ENCODE results near the gene CES5A.
"Not testable (repeated sequence)": the region's sequence is repeated elsewhere in the genome, so short reads cannot be mapped to it uniquely, and the experiment has no call there.

Gene CES5A

GRCh38 chr16:55832773-55833691 lies 42.1 kb downstream of the CES5A start, which contains the start of gene CES1:
CES1 (minus strand) TSS chr16:55833096; CDS start chr16:55833055, 41 bp downstream.
- H4K12ac ChIP-seq (ENCODE audit: low read depth, low read length) = no peak within 1 kb of the TSS
- H3K9ac ChIP-seq (ENCODE audit: low read length) = no peak within 1 kb of the TSS
- H3K4me1 ChIP-seq (ENCODE audit: control insufficient read depth in 1 of 2, insufficient read depth in 2 of 2, low read length in 2 of 2) = peaks cover 1 to 4% of the 10 kb centered on the region in 2 experiments
- no peaks in the 10 kb centered on the region for H3K36me3 ChIP-seq (ENCODE audit: control insufficient read depth in 1 of 2, insufficient read depth in 2 of 2, low read length in 2 of 2)
- no peak within 1 kb of the TSS for H3K4ac ChIP-seq (ENCODE audit: low read depth, low read length)
- no peak within 1 kb of the TSS for H3K27ac ChIP-seq (ENCODE audit: low read depth, low read length)
- H3K23ac ChIP-seq (ENCODE audit: low read length) = no peak within 1 kb of the TSS
- H4K91ac ChIP-seq (ENCODE audit: low read depth, low read length) = no peak within 1 kb of the TSS
- no peak within 1 kb of the TSS for H3K18ac ChIP-seq (ENCODE audit: low read length)
- DNase-seq = no peak
- WGBS (ENCODE audit: extremely low coverage, insufficient coverage, insufficient read length) = no CpG with 5 or more reads among the region's 30 CpGs
- H3K14ac ChIP-seq (ENCODE audit: low read length) = no peak within 1 kb of the TSS
- no peak within 1 kb of the TSS for H3K4me2 ChIP-seq (ENCODE audit: low read length)
- no peak within 1 kb of the TSS for H2BK120ac ChIP-seq (ENCODE audit: insufficient read depth, low read length, poor library complexity)
- H2AFZ ChIP-seq (ENCODE audit: insufficient read depth, low read length, poor library complexity) = no peak within 1 kb of the TSS
- no peaks in the 10 kb centered on the region for H3K79me1 ChIP-seq (ENCODE audit: low read length)
- H2AK5ac ChIP-seq (ENCODE audit: low read length) = no peak within 1 kb of the TSS
- H3K9me3 ChIP-seq (ENCODE audit: insufficient read depth, low read depth, low read length) = no peaks in the 10 kb centered on the region
- no peak within 1 kb of the TSS for H3K4me3 ChIP-seq (ENCODE audit: low read depth, low read length)
- no peaks in the 10 kb centered on the region for H3K27me3 ChIP-seq (ENCODE audit: insufficient read depth, low read length)
- no peak within 1 kb of the TSS for H2BK12ac ChIP-seq (ENCODE audit: low read length)
- H2BK5ac ChIP-seq (ENCODE audit: low read depth, low read length, poor library complexity) = no peak within 1 kb of the TSS
- H4K8ac ChIP-seq (ENCODE audit: low read depth, low read length) = no peak within 1 kb of the TSS
- H3K79me2 ChIP-seq (ENCODE audit: control insufficient read depth, insufficient read depth, low read length, poor library complexity) = no peaks in the 10 kb centered on the region

GRCh38 chr16:55832425-55832772 lies 42.8 kb downstream of the CES5A start:
- H3K79me1 ChIP-seq (ENCODE audit: low read length) = no peaks in the 10 kb centered on the region
- no peak overlapping the region for H4K8ac ChIP-seq (ENCODE audit: low read depth, low read length)
- H2AK5ac ChIP-seq (ENCODE audit: low read length) = no peak overlapping the region
- no peak overlapping the region for H3K4me2 ChIP-seq (ENCODE audit: low read length)
- H3K23ac ChIP-seq (ENCODE audit: low read length) = no peak overlapping the region
- H3K36me3 ChIP-seq (ENCODE audit: control insufficient read depth in 1 of 2, insufficient read depth in 2 of 2, low read length in 2 of 2) = no peaks in the 10 kb centered on the region
- no peak overlapping the region for H2BK12ac ChIP-seq (ENCODE audit: low read length)
- no peak overlapping the region for H3K4me3 ChIP-seq (ENCODE audit: low read depth, low read length)
- H2BK5ac ChIP-seq (ENCODE audit: low read depth, low read length, poor library complexity) = no peak overlapping the region
- H4K12ac ChIP-seq (ENCODE audit: low read depth, low read length) = no peak overlapping the region
- no peak overlapping the region for H3K18ac ChIP-seq (ENCODE audit: low read length)
- peaks cover 1 to 4% of the 10 kb centered on the region in 2 experiments for H3K4me1 ChIP-seq (ENCODE audit: control insufficient read depth in 1 of 2, insufficient read depth in 2 of 2, low read length in 2 of 2)
- H3K27ac ChIP-seq (ENCODE audit: low read depth, low read length) = no peak overlapping the region
- DNase-seq = no peak
- H3K14ac ChIP-seq (ENCODE audit: low read length) = no peak overlapping the region
- no peak overlapping the region for H2AFZ ChIP-seq (ENCODE audit: insufficient read depth, low read length, poor library complexity)
- no peaks in the 10 kb centered on the region for H3K27me3 ChIP-seq (ENCODE audit: insufficient read depth, low read length)
- no peaks in the 10 kb centered on the region for H3K9me3 ChIP-seq (ENCODE audit: insufficient read depth, low read depth, low read length)
- 100% methylated on average over 1 of the region's 17 CpGs for WGBS (ENCODE audit: extremely low coverage, insufficient coverage, insufficient read length)
- no peak overlapping the region for H3K9ac ChIP-seq (ENCODE audit: low read length)
- no peaks in the 10 kb centered on the region for H3K79me2 ChIP-seq (ENCODE audit: control insufficient read depth, insufficient read depth, low read length, poor library complexity)
- no peak overlapping the region for H4K91ac ChIP-seq (ENCODE audit: low read depth, low read length)
- H3K4ac ChIP-seq (ENCODE audit: low read depth, low read length) = no peak overlapping the region
- H2BK120ac ChIP-seq (ENCODE audit: insufficient read depth, low read length, poor library complexity) = no peak overlapping the region

GRCh38 chr16:55830658-55831294 lies 44.4 kb downstream of the CES5A start:
- H3K9ac ChIP-seq (ENCODE audit: low read length) = no peak overlapping the region
- H3K4me2 ChIP-seq (ENCODE audit: low read length) = no peak overlapping the region
- no peaks in the 10 kb centered on the region for H3K79me1 ChIP-seq (ENCODE audit: low read length)
- no peaks in the 10 kb centered on the region for H3K36me3 ChIP-seq (ENCODE audit: control insufficient read depth in 1 of 2, insufficient read depth in 2 of 2, low read length in 2 of 2)
- no peak for DNase-seq
- WGBS (ENCODE audit: extremely low coverage, insufficient coverage, insufficient read length) = no CpG with 5 or more reads among the region's 6 CpGs
- no peak overlapping the region for H3K23ac ChIP-seq (ENCODE audit: low read length)
- H3K4me3 ChIP-seq (ENCODE audit: low read depth, low read length) = no peak overlapping the region
- H3K18ac ChIP-seq (ENCODE audit: low read length) = no peak overlapping the region
- H3K79me2 ChIP-seq (ENCODE audit: control insufficient read depth, insufficient read depth, low read length, poor library complexity) = no peaks in the 10 kb centered on the region
- no peak overlapping the region for H2BK120ac ChIP-seq (ENCODE audit: insufficient read depth, low read length, poor library complexity)
- no peak overlapping the region for H3K27ac ChIP-seq (ENCODE audit: low read depth, low read length)
- no peak overlapping the region for H4K91ac ChIP-seq (ENCODE audit: low read depth, low read length)
- no peak overlapping the region for H2AFZ ChIP-seq (ENCODE audit: insufficient read depth, low read length, poor library complexity)
- H2AK5ac ChIP-seq (ENCODE audit: low read length) = no peak overlapping the region
- H4K12ac ChIP-seq (ENCODE audit: low read depth, low read length) = no peak overlapping the region
- no peak overlapping the region for H3K4ac ChIP-seq (ENCODE audit: low read depth, low read length)
- H4K8ac ChIP-seq (ENCODE audit: low read depth, low read length) = no peak overlapping the region
- no peak overlapping the region for H2BK12ac ChIP-seq (ENCODE audit: low read length)
- no peak overlapping the region for H3K14ac ChIP-seq (ENCODE audit: low read length)
- peaks cover 0 to 1% of the 10 kb centered on the region in 2 experiments for H3K4me1 ChIP-seq (ENCODE audit: control insufficient read depth in 1 of 2, insufficient read depth in 2 of 2, low read length in 2 of 2)
- no peak overlapping the region for H2BK5ac ChIP-seq (ENCODE audit: low read depth, low read length, poor library complexity)
- H3K9me3 ChIP-seq (ENCODE audit: insufficient read depth, low read depth, low read length) = no peaks in the 10 kb centered on the region
- H3K27me3 ChIP-seq (ENCODE audit: insufficient read depth, low read length) = no peaks in the 10 kb centered on the region

- not testable (repeated sequence) for H3K27me3 ChIP-seq (ENCODE audit: insufficient read depth, low read length); H3K9ac ChIP-seq (ENCODE audit: low read length); H3K4me1 ChIP-seq (ENCODE audit: control insufficient read depth in 1 of 2, insufficient read depth in 2 of 2, low read length in 2 of 2); H3K23ac ChIP-seq (ENCODE audit: low read length); H2AK5ac ChIP-seq (ENCODE audit: low read length); H3K27ac ChIP-seq (ENCODE audit: low read depth, low read length); H2BK5ac ChIP-seq (ENCODE audit: low read depth, low read length, poor library complexity); DNase-seq; H2BK120ac ChIP-seq (ENCODE audit: insufficient read depth, low read length, poor library complexity); H3K9me3 ChIP-seq (ENCODE audit: insufficient read depth, low read depth, low read length); H2BK12ac ChIP-seq (ENCODE audit: low read length); H4K91ac ChIP-seq (ENCODE audit: low read depth, low read length); H3K79me1 ChIP-seq (ENCODE audit: low read length); H3K79me2 ChIP-seq (ENCODE audit: control insufficient read depth, insufficient read depth, low read length, poor library complexity); H3K4ac ChIP-seq (ENCODE audit: low read depth, low read length); H3K4me2 ChIP-seq (ENCODE audit: low read length); H3K4me3 ChIP-seq (ENCODE audit: low read depth, low read length); H4K8ac ChIP-seq (ENCODE audit: low read depth, low read length); H2AFZ ChIP-seq (ENCODE audit: insufficient read depth, low read length, poor library complexity); H3K36me3 ChIP-seq (ENCODE audit: control insufficient read depth in 1 of 2, insufficient read depth in 2 of 2, low read length in 2 of 2); H3K14ac ChIP-seq (ENCODE audit: low read length); H3K18ac ChIP-seq (ENCODE audit: low read length); H4K12ac ChIP-seq (ENCODE audit: low read depth, low read length)
- no CpG with 5 or more reads among the region's 3 CpGs for WGBS (ENCODE audit: extremely low coverage, insufficient coverage, insufficient read length)
Measured at GRCh38 chr16:55829232-55829631, 45.9 kb downstream of the CES5A start.
